HepG2 (cell line): ENCODE data around the gene NCBP2. TPM values are rescaled to one million over a fixed set of nuclear protein-coding genes. Genes with fewer than 3 reads are reported as not detected.

Experiments
- GZF1 ChIP-seq: sonication (generic); formaldehyde crosslinking; IDR thresholded peaks from 2 replicates; pipeline ENCODE4 v1.5.1; 2020; ENCODE audit warnings: mild to moderate bottlenecking, missing genetic modification reagents
- HOXA5 ChIP-seq: sonication (generic); formaldehyde crosslinking; IDR thresholded peaks from 2 replicates; pipeline ENCODE4 v1.4.0; 2020; ENCODE audit warnings: missing genetic modification reagents
- MED8 ChIP-seq: sonication (generic); formaldehyde crosslinking; IDR thresholded peaks from 2 replicates; pipeline ENCODE4 v1.8.1; 2023; ENCODE audit warnings: mild to moderate bottlenecking, missing genetic modification reagents; ENCODE audit not compliant: insufficient replicate concordance
- NR2C2 ChIP-seq: sonication (generic); formaldehyde crosslinking; IDR thresholded peaks from 2 replicates; pipeline ENCODE4 v1.4.0; 2020; ENCODE audit warnings: missing genetic modification reagents, mild to moderate bottlenecking, moderate library complexity, borderline replicate concordance
- RFXAP ChIP-seq: sonication (generic); formaldehyde crosslinking; IDR thresholded peaks from 2 replicates; pipeline ENCODE4 v1.4.0; 2020; ENCODE audit warnings: missing genetic modification reagents, borderline replicate concordance
- SNAPC5 ChIP-seq: sonication (generic); formaldehyde crosslinking; IDR thresholded peaks from 2 replicates; pipeline ENCODE4 v1.8.1; 2023; ENCODE audit warnings: mild to moderate bottlenecking, missing genetic modification reagents, borderline replicate concordance
- ZBTB40 ChIP-seq, 2 experiments: fragments of 450-650 bp in 1 of 2; sonication (generic) in 1 of 2; formaldehyde crosslinking in 1 of 2; IDR thresholded peaks; 2 replicates each; pipeline versions ENCODE4 v1.6.1 to v1.8.0; 2016 to 2022; ENCODE audit warnings: antibody characterized with exemption in 1 of 2, mild to moderate bottlenecking in 1 of 2, missing genetic modification reagents in 1 of 2
- ZFP91 ChIP-seq: sonication (generic); formaldehyde crosslinking; IDR thresholded peaks from 2 replicates; pipeline ENCODE4 v1.9.0; 2022; ENCODE audit warnings: missing genetic modification reagents, mild to moderate bottlenecking, borderline replicate concordance
- ZNF138 ChIP-seq: sonication (generic); formaldehyde crosslinking; IDR thresholded peaks from 2 replicates; pipeline ENCODE4 v1.5.0; 2020; ENCODE audit warnings: mild to moderate bottlenecking, low read depth, missing genetic modification reagents
- ZNF431 ChIP-seq: sonication (generic); formaldehyde crosslinking; IDR thresholded peaks from 2 replicates; pipeline ENCODE4 v1.9.0; 2022; ENCODE audit warnings: missing genetic modification reagents, low read depth, mild to moderate bottlenecking, borderline replicate concordance
- ZNF468 ChIP-seq: sonication (generic); formaldehyde crosslinking; IDR thresholded peaks from 2 replicates; pipeline ENCODE4 v1.8.0; 2022; ENCODE audit warnings: mild to moderate bottlenecking, moderate library complexity, missing genetic modification reagents
- ZNF501 ChIP-seq: sonication (generic); formaldehyde crosslinking; IDR thresholded peaks from 2 replicates; pipeline ENCODE4 v1.5.1; 2020; ENCODE audit warnings: mild to moderate bottlenecking, moderate library complexity, missing genetic modification reagents
- ZNF512B ChIP-seq: sonication (generic); formaldehyde crosslinking; IDR thresholded peaks from 2 replicates; pipeline ENCODE4 v1.5.1; 2020; ENCODE audit warnings: missing genetic modification reagents, mild to moderate bottlenecking, borderline replicate concordance
- ZNF746 ChIP-seq: sonication (generic); formaldehyde crosslinking; IDR thresholded peaks from 2 replicates; pipeline ENCODE4 v1.8.0; 2022; ENCODE audit warnings: mild to moderate bottlenecking, missing genetic modification reagents
- ZNF792 ChIP-seq: IDR thresholded peaks from 2 replicates; pipeline ENCODE4 v1.6.1; 2016
- polyA plus RNA-seq, 8 experiments: library from polyadenylated mRNA; depleted of rRNA in 3 of 8; stranded (reverse) in 7 of 8; unstranded in 1 of 8; fragments of >200 nt; fragmentation: Illumina TruSeq in 4 of 8; extraction: Trizol in 4 of 8; gene quantifications; 2 replicates each; pipeline versions ENCODE4 v1.2.1 to v1.2.3, GENCODE V29; 2011 to 2016; ENCODE audit warnings: low read depth in 4 of 8, missing spikeins in 1 of 8, mixed read lengths in 1 of 8; ENCODE audit not compliant: insufficient read depth in 1 of 8
- total RNA-seq, 5 experiments: library from RNA; depleted of rRNA; stranded (reverse); fragments of >200 nt; fragmentation: Illumina TruSeq; extraction: Trizol; gene quantifications; 2 replicates each; pipeline ENCODE4 v1.2.3, GENCODE V29; 2016; ENCODE audit warnings: low read depth in 1 of 5

Gene NCBP2
- total and polyA plus RNA-seq, 2 of the 13 experiments (the other 11 are each of a cell fraction or from before 2014, with no cell fraction given), result 58.7 to 95.5 TPM

- TF ChIP-seq ZFP91 (CRISPR knock-in tag), result 0 out of 2 replicates have a peak, but pooled peaks have one; percentile 20
- no peak for TF ChIP-seq MED8
- 0 out of 2 replicates have a peak, but pooled peaks have one; percentile 29 for TF ChIP-seq RFXAP (CRISPR knock-in tag)
- 0 out of 2 replicates have a peak, but pooled peaks have one; percentile 64 for TF ChIP-seq SNAPC5 (CRISPR knock-in tag)
- TF ChIP-seq ZNF468, result no peak
- TF ChIP-seq ZBTB40 (IDR thresholded peaks at IDR 0.05), result no peak
- TF ChIP-seq ZBTB40 (CRISPR knock-in tag; IDR thresholded peaks at IDR 0.05), result no peak
- no peak for TF ChIP-seq GZF1 (CRISPR knock-in tag)
- TF ChIP-seq HOXA5 (CRISPR knock-in tag), result no peak
- TF ChIP-seq ZNF501, result no peak
- TF ChIP-seq ZNF138 (CRISPR knock-in tag), result no peak
- TF ChIP-seq ZNF746 (CRISPR knock-in tag), result no peak
- TF ChIP-seq ZNF431, result no peak
- TF ChIP-seq NR2C2, result no peak
- no peak for TF ChIP-seq ZNF512B (CRISPR knock-in tag)
- TF ChIP-seq ZNF792 (CRISPR knock-in tag), result no peak
Measured at GRCh38 chr3:196965112-196965803, 22.9 kb upstream of the NCBP2 start (continued).
